ENCODE results near the gene MSTO1. TPM values are rescaled to one million over a fixed set of nuclear protein-coding genes. Genes with fewer than 3 reads are reported as not detected.
"Not testable (repeated sequence)": the region's sequence is repeated elsewhere in the genome, so short reads cannot be mapped to it uniquely, and the experiment has no call there.

The MSTO1 gene
- 1 to 10 TPM; 4.4 to 4.8 TPM for total RNA-seq

DNA sequence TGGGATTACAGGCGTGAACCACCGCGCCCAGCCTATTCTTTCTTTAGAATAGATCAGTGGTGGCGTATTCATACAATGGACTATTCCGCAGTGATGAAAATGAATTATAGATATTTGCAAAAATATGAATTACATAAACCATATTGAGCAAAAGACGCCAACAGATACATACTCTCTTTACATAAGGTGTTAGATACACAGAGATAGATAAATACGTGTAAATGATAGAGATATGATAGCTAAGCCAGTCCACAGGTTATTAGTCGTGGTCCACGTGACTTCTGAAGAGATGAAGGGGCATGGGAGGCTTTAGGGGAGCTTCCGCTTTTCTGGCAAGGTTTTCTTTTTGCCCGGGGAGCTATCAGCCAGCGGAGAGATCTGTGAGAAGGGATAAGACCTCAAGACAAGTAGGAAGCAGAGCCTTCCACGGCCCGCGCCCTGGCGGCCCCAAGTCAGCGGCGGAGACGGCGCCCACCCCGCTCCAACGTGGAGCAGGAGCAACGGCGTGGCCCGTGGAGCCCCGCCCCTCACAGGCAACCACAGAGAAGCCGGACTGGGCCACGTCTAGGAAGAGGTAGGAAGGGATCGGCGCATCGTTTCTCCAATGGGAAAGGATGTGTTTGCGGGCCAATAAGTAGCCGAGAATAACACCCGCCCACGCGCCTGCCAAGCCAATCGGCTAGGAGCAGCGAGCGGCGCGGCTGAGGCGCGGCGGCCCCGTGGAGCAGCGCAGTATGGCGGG is at the start of gene MSTO1:
MSTO1 (plus strand) TSS at position 704 of the 742 bp plus-strand sequence; CDS start at position 735, 31 bp downstream.
- Histone ChIP-seq H3K4me3 (peak within 1 kb of the TSS; percentile 55 to 65), H3K36me3 (peaks cover 5% of the 10 kb centered on the region), H3K9me3 (no peaks in the 10 kb centered on the region), H3K4me1 (no peaks in the 10 kb centered on the region), H3K27me3 (no peaks in the 10 kb centered on the region), H3K27ac (peak within 1 kb of the TSS; percentile 63 to 75)
- TF ChIP-seq, protein P1, sequence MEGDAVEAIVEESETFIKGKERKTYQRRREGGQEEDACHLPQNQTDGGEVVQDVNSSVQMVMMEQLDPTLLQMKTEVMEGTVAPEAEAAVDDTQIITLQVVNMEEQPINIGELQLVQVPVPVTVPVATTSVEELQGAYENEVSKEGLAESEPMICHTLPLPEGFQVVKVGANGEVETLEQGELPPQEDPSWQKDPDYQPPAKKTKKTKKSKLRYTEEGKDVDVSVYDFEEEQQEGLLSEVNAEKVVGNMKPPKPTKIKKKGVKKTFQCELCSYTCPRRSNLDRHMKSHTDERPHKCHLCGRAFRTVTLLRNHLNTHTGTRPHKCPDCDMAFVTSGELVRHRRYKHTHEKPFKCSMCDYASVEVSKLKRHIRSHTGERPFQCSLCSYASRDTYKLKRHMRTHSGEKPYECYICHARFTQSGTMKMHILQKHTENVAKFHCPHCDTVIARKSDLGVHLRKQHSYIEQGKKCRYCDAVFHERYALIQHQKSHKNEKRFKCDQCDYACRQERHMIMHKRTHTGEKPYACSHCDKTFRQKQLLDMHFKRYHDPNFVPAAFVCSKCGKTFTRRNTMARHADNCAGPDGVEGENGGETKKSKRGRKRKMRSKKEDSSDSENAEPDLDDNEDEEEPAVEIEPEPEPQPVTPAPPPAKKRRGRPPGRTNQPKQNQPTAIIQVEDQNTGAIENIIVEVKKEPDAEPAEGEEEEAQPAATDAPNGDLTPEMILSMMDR (IDR thresholded peaks at IDR 0.05) = no peak
- DNase-seq (ENCODE audit: low spot score) = peak; percentile 98

DNA sequence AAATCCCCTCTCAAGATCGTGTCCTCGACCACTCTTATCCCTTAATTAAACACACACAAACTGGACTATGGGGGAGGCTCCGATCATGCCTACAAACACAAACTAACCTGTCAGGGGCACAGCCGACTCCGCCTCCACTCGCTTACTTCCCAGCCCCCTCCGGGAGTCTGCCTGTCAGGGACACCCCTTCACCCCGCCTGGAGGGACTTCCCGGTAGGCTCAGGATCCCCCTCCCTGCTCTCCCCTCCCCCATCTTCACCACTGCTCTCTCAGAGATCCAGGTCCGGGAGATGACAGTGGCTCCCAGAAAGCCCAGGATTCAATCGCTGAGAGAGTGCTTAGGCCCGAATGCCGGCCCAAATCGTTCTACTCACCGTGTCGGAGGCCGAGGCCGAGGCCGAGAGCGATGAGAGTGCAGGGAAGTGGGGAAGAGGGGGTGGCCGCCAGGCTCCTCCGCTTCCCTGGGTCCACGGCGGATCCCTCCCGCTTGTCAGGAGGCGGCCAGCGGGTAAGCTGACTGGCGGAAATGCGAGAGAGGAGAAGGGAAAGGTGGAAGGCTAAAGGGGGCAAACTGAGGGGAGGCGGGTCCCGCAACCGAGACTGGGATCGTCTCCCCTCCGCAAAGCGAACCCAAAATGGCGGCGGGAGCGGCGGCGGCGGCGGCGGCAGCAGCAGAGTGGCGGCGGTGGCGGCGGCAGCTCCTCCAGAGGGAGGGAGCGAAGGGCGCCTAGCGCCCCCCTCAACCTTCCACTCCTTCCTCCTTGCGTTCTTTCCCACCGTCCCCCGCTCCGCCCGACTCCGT is 48.0 kb upstream of the MSTO1 start:
- Histone ChIP-seq H3K27ac (peak overlapping the region; percentile 93 to 98), H3K4me1 (peaks cover 0 to 44% of the 10 kb centered on the region in 2 donors), H3K4me3 (peak overlapping the region; percentile 91 to 95)
- H3K9me3 ChIP-seq; H3K27me3 ChIP-seq; DNase-seq (ENCODE audit: low spot score); H3K36me3 ChIP-seq: not testable (repeated sequence)

DNA sequence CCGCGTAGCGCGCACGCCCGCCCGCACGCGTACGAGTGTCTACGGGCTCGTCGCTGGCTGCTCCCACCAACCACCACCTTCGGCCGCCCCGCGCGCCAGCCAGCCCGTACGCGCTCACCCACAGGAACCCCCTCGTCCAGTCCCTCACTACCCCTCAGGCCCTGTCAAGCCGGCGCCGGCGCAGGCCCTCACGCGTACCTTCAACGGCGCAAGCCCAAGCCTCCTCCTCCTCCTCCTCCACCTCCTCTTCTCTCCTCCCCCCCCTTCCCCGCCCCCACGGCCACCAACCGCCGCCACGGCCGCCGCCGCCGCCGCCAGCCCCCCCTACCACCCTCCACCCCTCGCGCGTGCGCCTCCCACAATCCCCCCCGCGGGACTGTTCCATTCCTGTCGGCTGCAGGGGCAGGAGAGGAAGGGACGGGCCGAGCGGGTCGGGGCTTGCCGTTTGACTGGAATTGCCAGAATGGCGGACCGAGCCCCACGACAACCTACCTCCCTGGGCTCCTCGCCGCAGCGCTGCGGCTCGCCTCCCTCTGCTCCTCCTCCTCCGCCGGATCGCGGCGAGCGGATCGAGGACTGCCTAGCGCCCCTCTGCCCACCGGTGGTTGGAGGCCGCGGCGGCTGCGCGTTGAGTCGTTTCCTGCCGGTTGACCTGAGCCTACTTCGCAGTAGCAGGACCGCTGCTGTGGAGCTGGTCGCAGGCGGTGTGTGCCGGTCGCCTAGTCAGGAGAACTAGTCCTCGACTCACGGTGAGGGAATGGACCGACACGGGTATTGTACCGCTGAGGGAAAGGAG is 47.2 kb upstream of the MSTO1 start, which contains the start of gene ASH1L:
ASH1L (minus strand) TSS at position 223 of the 796 bp plus-strand sequence. CDS start 41,284 bp downstream, outside the sequence.
- H3K4me1 ChIP-seq = peaks cover 0 to 43% of the 10 kb centered on the region in 2 donors
- H3K9me3 ChIP-seq = no peaks in the 10 kb centered on the region
- H3K27ac ChIP-seq = peak within 1 kb of the TSS; percentile 93 to 98
- H3K27me3 ChIP-seq = no peaks in the 10 kb centered on the region
- peak within 1 kb of the TSS; percentile 91 to 95 for H3K4me3 ChIP-seq
- no peaks in the 10 kb centered on the region for H3K36me3 ChIP-seq
- peak; percentile 91 for DNase-seq (ENCODE audit: low spot score)
- TF ChIP-seq, protein P1 (IDR thresholded peaks at IDR 0.05) = no peak

DNA sequence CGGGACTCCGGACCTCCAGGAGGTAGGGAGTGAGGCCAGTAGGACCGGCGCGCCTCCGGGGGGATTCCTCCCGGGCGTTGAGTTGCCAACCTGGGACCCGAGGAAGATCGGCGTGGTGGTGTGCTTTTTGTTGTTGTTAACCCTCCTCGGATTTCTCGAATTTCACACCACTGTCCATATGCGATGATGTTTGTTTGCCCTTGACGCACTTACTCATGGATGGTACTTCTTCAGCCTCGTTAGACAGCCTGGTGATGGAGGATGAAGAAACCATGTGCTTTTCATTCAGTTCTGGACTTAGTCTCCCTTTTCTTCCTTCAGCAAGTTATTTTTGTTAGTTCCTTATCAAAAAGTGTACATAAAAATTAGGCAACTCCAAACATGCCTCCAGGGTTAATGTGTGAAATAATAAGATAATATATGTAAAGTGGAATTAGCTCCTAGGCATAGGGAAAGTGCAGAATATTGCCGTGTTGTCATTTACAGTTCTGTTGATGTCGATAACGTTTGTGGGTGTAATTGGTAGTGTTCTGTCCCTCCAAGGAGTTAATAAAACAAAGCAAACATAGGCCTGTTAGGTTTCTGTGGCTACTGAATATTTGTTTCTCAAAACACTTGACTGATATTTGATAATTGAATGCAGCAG is 46.5 kb upstream of the MSTO1 start:
- peak overlapping the region; percentile 93 to 98 for H3K27ac ChIP-seq
- peaks cover 0 to 36% of the 10 kb centered on the region in 2 donors for H3K4me1 ChIP-seq
- not testable (repeated sequence) for H3K9me3 ChIP-seq; H3K36me3 ChIP-seq; H3K27me3 ChIP-seq; DNase-seq (ENCODE audit: low spot score)
- H3K4me3 ChIP-seq = peak overlapping the region; percentile 91 to 95

DNA sequence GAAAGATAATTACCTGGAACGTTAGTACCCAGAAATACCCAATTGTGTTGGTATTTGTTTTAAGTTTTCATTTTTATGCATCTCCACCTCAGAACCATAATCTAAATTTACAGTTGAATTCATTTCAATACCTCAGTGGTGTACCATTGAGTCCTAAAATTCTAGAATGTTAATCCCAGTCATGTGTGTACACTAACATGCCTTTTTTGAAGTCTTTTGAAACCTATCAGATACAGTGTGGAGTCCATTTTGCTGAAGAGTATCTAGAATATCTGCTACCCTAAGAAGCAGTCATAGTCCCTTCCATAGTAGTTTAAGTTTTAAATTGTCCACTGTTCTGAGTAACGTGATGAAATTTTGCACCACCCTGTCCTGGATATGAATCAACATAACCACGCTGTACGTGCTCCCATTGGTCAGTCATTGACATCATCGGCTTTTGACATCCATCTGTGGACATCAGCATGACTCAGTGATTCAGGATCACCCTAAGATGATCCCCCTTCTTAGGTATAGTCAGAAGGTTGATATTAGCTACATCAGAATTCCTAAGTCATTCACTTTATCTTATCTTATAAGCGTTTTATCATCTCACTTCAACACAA is 39.9 kb upstream of the MSTO1 start:
- no peak for DNase-seq (ENCODE audit: low spot score)
- Histone ChIP-seq H3K4me1 (peaks cover 0 to 2% of the 10 kb centered on the region in 2 donors), H3K9me3 (no peaks in the 10 kb centered on the region), H3K36me3 (no peaks in the 10 kb centered on the region), H3K27me3 (no peaks in the 10 kb centered on the region), H3K27ac (no peak overlapping the region), H3K4me3 (no peak overlapping the region)
- TF ChIP-seq, protein P1 (IDR thresholded peaks at IDR 0.05) = no peak

DNA sequence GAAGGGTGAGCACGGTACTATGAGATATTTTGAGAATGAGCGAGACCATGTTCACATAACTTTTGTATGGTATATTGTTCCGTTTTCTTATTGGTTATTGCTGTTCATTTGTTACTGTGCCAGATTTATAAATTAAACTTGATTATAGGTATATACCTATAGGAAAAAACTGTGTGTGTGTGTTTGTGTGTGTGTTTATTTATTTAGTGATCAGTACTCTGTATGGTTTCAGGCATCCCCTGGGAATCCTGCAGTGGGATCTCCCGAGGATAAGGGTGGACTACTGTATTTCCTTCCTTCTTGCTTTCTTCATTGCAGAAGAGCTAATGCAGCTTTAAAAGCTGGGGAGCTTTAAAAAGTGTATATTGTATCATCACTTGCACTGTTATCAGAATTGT is 39.4 kb upstream of the MSTO1 start:
- no peaks in the 10 kb centered on the region for H3K36me3 ChIP-seq
- no peaks in the 10 kb centered on the region for H3K27me3 ChIP-seq
- no peak overlapping the region for H3K4me3 ChIP-seq
- H3K27ac ChIP-seq = no peak overlapping the region
- no peaks in the 10 kb centered on the region for H3K9me3 ChIP-seq
- no peaks in the 10 kb centered on the region for H3K4me1 ChIP-seq
- TF ChIP-seq, protein P1 (IDR thresholded peaks at IDR 0.05) = no peak
- DNase-seq (ENCODE audit: low spot score) = no peak
